GM19239 (cell line): ENCODE measurements around the gene MAPK8IP3.
A peak's percentile ranks its signal among the peaks of the same experiment; 100 is the strongest.

ENCODE experiments used
- DNase-seq: peaks from one replicate; pipeline ENCODE4 v3.0.0; 2011; ENCODE audit warnings: low spot score; ENCODE audit not compliant: insufficient read length
- FAIRE-seq: peaks from 2 replicates; lab custom pipeline; 2011; peaks lifted over from hg19 to GRCh38; lab: Jason Lieb, UNC

The MAPK8IP3 gene

DNA sequence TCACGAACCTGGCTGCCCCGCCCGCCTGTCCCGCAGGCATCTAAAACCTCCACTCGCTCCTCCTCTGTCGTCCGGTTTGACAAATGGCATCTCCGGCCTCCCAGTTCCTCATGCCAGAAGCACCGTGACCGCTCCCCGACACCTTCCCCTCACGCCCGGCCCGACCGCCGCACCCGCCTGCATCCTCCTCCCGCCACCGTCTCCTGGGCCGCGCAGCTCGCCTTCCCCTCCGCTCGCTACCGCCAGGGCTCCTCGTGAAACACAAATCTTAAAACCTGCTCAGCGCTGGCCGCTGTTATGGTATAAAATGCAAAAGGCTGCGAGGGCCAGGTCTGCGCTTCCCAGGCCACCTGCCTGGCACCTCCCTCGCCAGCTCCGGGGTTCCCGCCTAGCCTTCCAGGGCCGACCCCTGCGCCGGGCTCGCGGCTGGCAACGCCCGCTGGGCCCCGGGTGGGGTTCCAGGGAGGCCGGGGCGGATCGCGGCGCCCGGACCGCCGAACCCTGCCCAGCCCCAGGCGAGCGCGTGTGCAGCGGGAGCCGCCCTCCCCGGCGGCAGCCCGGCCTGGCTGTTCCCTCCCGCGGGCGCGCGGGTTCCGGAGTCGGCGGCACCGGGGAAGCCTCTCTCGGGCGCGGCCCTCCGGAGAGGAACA, 75.9 kb downstream of the MAPK8IP3 start:
- FAIRE-seq (peak; percentile 42), DNase-seq (no peak)

DNA sequence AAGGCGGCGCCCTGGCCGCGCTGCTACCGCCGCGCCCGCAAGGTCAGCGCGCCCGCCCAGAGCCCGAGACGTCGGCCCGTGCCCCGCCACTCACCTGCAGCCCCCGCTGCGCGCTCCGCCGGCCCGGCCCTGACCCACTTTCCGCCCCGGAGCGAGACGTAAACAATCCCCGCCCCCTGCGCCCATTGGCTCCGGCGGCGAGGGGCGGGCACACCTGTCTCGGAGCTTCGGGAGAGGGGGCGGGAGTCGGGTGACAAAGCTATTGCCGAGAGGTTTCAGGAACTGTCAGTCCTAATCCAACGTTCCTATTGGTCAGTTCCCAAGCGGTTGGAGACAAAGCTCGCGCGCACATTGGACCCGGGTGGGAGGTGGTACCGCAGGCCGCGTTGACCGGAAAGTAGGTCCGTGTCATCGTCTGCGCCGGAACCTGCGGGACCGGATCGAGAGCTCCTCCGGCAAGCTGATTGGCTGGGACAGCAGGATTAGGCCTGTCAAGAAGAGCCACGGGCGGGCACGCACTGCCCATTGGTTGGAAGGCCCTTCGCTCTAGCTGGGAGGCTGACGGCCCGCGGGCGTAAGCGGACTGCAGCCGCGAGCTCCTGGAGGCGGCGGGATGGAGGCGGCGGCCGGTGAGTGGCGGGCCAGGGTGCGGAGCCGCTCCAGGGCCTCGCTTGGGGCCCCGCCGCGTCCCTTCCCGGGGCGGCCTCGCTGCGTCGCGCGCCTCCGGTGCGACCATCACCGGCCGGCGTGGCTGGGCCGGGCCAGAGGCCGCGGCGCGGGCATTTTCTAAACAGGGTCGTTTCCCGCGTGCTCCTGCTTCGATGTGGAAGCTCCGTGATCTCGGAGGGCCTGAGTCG, 76.6 kb downstream of the MAPK8IP3 start, which contains the start of the genes NUBP2 and SPSB3:
TSS of gene NUBP2 (plus strand) at position 553 of the 857 bp plus-strand sequence. CDS start at position 614, 61 bp downstream.
TSS of gene SPSB3 (minus strand) at position 164 of the 857 bp plus-strand sequence. CDS start 1,088 bp downstream, outside the sequence.
- DNase-seq (peak; percentile 100), FAIRE-seq (peak; percentile 100)

DNA sequence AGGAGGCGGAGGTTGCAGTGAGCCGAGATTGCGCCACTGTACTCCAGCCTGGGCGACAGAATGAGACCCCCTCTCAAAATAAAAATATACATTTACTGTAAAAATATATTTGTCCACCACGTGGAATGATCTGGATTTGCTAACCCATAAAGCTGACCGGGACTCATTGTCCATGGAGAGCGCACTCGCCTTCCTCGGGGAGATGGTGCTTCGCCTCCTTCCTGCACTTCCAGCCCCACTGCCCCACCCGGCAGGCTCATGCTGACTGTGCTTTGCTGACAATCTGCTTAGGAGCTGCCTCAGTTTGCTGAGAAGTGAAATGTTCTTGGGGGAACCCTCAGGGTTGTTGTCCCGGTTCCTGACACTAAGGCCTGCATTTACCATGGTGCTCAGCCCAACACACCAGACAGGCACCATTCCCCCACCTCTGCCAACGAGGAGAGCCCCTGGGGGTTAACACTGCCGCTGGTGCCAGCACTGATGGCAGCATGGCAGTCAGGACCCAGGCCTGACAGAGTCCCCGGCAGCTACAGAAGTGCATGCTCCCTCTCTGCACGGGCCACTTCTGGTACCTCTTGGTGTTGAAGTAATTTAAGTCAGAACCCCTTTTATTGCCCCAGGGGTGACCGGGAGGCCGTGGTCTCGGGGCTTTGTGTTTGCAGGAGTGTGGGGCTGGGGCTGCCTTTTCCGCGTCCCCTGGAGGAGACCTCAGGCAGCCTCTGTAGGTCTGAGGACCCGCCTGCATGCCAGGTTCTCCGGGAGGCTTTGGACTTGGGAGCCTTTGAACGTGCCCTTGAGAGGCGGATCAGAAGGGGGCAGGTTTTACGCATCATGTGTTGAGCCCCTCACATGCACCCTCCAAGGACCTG, 79.2 kb downstream of the MAPK8IP3 start:
- DNase-seq: no peak
- no peak for FAIRE-seq

DNA sequence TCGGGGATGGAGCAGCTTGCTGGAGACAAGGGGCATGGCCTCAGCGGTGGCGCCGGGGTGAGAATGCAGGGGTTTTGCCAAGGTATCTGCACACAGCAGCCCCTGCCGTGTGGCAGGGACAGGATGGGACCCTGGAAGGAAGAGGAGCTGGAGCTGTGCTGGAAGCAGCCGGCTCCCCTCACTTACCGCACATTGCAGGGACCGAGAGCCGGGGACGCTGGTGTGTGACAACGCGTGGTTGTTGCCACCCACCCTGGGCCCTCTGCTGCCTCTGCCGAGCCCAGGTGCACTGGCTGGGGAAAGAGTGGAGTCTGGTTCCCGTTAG, 79.8 kb downstream of the MAPK8IP3 start:
- FAIRE-seq: no peak
- no peak for DNase-seq

DNA sequence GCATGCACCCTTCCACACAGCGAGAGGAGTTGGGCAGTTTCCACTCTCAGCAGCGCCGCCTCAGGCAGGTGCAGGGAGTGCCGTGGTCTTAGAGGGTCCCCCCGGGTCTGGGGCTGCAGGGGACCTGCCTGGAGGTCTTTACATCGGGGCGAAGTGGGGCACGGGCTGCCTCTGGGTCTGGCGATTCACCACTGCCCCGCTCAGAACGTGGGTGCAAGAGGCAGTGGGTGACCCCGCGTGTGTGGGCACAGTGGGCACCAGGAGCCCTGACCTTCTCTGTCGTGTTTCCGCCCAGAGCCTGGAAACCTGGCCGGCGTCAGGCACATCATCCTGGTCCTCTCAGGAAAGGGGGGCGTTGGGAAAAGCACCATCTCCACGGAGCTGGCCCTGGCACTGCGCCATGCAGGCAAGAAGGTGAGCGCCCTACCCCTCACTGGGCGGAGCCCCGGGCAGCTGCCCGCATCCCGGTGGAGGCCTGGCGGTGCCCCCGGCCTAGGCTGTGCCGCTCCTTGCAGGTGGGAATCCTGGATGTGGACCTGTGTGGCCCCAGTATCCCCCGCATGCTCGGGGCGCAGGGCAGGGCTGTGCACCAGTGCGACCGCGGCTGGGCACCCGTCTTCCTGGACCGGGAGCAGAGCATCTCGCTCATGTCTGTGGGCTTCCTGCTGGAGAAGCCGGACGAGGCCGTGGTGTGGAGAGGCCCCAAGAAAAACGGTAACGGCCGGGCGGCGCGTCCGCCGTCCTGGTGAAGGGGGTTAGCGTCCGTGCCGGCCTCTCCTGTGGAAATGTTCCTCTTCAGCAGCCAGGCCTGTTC, 80.5 kb downstream of the MAPK8IP3 start:
- FAIRE-seq (no peak), DNase-seq (no peak)

DNA sequence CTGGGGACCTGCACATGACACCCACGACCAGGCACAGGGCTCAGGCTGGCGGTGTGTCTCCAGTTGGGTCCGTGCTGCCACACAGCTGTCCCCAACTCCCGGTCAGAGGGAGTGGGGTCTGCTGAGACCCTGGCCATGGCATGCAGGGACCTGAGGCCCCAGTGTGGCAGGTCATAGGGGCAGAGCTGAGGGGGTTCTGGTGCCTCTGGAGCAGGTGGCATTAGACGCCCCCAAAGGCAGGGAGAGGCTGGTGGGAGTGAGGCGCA, 81.0 kb downstream of the MAPK8IP3 start:
- FAIRE-seq (no peak), DNase-seq (no peak)

DNA sequence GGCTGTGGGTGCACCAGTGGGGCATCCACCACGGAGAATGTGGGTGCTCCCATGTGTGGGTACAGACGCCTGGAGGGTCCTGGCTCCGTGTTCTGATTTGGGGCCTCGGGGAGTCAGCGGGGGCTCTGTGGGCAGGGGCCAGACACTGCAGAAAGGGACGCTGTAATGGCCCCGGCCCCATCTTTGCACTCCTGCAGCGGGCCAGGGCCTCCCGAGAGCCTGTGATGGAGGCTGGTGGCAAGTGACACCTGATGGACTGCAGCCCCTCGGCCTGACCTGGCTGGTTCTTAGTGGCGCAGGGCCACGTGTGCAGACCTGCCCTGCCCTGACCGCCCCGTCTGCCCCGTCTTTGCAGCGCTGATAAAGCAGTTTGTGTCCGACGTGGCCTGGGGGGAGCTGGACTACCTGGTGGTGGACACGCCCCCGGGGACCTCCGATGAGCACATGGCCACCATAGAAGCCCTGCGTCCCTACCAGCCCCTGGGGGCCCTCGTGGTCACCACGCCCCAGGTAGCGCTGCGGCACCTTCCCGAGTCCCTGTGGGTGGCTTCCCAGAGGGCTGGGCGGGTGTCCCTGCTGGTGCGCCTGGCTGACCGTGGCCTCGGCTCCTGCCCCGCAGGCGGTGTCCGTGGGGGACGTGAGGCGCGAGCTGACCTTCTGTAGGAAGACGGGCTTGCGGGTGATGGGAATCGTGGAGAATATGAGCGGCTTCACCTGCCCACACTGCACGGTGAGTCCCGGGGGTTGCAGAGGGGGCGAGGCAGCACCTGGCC, 81.5 kb downstream of the MAPK8IP3 start:
- DNase-seq (no peak), FAIRE-seq (no peak)

DNA sequence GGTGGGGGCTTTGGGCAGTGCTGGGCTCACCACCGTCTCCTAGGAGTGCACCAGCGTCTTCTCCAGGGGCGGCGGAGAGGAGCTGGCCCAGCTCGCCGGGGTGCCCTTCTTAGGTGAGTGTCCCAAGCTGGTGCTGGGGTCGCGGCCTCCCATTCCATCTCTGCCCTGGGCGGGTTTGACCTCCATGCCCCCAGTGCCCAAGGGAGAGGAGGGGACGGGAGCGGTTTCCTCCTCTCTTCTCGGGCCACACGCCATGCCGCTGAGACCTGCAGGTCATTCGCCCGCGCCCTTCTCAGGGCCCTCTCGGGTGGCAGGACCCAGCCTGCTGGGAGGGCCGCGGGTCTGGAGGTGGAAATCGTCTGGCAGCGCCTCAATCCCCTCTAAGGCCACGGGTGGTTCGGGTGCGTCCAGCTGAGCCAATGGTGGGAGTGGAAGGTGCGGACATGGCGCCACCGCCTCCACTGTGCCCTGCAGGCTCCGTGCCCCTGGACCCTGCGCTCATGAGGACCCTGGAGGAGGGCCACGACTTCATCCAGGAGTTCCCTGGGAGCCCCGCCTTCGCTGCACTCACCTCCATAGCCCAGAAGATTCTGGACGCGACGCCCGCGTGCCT, 82.2 kb downstream of the MAPK8IP3 start:
- FAIRE-seq (no peak), DNase-seq (no peak)

DNA sequence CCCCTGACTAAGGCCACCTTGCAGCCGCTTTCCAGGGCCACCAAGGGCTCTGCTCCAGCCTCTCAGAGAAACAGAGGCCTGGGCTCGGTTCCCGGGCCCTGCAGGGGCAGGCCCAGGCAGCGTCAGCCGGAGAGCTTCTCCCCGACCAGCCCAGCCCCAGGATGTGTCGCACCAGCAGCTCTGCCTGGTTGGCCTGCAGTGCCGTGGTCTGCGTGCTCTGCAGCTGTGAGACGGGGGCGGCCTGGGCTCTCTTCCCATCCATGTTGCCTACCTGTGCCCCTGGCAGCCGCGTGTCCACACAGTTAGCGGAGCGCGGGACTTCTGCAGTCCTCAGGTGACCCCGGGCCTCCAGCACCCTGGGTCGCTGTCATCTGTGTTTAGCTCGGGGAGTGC, 82.7 kb downstream of the MAPK8IP3 start:
- no peak for FAIRE-seq
- DNase-seq: no peak

DNA sequence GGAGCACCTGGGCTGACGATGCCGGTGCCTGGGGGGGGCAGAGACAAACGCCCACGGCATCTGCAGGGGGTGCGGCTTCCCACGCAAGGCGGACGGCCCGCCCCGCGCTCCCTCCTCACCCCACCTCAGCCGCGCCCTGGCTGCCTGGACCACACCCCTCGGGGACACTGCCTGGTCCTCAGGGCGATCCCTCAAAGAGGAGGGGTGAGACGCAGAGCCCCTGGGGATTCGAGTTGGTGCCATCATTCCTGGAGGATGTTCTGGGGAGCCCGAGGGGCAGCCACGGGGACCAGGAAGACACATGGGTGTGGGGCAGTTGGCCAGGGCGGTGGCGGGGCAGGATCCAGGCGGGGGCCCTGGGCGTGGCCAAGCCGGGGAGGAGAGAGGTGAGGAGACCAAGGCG, 83.6 kb downstream of the MAPK8IP3 start:
- no peak for DNase-seq
- FAIRE-seq: no peak

DNA sequence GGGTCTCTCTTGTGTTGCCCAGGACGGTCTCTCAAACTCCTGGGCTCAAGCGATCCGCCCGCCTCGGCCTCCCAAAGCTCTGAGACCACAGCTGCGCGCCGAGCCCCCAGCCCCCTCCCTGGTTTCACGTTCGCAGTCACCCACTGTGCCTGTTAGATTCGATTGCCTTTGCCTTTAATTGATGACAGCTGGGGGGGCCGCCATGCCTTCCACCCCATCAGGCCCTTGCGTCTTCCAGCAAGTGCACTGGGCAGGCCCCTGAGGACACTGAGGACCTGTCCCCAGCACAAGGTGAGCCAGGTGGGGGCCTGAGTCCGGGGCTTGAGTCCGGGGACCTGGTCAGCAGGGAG, 84.2 kb downstream of the MAPK8IP3 start:
- FAIRE-seq (no peak), DNase-seq (no peak)

DNA sequence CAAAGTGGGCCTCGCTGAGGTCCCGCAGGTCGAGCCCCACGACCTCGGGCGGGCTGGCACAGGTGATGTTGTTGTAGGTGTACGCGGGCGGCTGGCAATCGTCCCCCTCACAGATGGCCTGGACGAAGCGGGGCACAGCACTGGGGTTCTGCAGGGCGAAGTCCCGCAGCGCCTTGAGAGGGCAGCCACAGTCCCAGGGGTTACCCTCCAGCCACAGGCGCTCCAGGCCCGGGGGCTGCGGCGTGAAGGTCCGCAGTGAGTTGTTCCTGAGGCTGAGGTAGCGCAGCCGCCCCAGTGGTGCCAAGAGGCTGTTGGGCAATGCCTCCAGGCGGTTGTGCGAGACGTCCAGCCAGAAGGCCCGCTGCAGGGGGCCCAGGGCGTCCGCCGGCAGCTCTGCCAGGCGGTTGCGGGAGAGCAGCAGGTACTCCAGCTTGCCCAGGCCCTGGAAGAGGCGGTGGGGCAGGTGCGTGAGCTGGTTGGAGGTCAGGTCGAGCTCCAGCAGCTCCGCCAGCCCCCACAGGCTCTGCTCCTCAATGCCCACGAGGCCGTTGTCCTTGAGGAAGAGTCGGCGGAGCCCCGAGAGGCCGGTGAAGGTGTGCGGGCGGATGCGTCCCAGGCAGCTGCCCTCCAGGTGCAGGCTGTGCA, 84.7 kb downstream of the MAPK8IP3 start:
- FAIRE-seq (no peak), DNase-seq (no peak)

DNA sequence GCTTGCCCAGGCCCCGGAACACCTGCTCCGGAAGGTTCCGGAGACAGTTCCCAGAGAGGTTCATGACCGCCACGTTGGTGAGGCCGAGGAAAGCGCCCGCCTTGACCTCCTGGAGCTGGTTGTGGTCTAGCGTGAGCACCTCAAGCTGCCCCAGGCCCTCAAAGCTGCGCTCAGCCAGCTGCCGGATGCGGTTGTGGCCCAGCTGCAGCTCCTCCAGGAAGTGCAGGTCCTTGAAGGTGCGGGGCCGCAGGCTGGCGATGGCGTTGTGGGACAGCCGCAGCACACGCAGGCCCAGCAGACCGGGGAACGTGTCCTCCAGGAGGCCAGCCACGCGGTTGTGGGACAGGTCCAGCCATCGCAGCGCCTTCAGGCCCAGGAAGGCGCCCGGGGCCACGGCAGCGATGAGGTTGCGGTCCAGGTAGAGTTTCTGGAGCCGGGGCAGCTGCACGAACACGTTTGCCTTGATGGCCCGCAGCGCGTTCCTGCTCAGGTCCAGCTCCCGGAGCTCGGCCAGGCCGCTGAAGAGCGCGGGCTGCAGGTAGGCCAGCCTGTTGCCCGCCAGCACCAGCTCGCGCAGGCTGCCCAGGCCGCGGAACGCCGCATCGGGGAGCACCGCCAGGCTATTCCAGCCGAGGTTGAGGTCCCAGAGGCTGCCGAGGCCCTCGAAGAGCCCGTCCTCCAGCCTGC, 85.4 kb downstream of the MAPK8IP3 start:
- no peak for FAIRE-seq

DNA sequence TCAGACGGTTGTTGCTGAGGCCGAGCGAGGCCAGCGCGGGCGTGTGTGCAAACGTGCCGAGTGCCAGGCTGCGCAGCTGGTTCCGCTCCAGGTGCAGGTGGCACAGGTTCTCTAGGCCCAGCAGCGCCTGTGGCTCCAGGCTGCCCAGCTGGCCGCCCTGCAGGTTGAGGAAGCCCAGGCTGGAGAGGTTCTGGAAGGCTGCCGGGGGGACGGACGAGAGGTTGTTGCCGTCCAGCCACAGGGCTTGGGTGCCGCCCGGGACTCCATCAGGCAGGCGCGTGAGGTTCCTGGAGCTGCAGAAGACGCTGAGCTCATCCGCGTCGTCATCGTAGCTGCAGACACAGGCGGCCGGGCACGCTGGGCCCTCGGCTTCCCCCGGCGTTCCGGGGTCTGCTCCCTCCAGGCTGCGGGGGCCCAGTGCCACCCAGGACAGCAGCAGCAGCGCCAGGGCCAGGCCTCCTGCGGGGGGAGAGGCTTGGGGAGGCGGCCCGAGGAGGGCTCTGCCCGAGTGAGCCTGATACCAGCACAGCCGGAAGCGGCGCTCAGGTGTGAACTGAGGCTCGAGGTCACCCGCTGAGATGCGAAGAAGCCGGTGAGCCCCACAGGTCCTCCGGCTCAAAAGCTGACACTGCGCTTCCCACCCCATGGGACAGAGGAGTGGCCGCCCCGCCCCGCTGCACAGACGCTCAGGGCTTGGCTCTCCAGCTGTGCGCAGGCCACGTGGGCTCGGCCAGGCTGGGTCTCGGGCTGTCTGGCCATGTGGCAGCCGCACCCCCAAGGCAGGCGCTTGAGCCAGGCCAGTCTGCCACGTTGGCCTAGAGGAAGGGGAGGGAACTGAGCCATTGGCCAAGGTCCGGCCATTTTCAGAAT, 86.2 kb downstream of the MAPK8IP3 start:
- DNase-seq (no peak), FAIRE-seq (no peak)

More for the DNA sequence above, 85.4 kb downstream of the MAPK8IP3 start:
- DNase-seq: no peak

DNA sequence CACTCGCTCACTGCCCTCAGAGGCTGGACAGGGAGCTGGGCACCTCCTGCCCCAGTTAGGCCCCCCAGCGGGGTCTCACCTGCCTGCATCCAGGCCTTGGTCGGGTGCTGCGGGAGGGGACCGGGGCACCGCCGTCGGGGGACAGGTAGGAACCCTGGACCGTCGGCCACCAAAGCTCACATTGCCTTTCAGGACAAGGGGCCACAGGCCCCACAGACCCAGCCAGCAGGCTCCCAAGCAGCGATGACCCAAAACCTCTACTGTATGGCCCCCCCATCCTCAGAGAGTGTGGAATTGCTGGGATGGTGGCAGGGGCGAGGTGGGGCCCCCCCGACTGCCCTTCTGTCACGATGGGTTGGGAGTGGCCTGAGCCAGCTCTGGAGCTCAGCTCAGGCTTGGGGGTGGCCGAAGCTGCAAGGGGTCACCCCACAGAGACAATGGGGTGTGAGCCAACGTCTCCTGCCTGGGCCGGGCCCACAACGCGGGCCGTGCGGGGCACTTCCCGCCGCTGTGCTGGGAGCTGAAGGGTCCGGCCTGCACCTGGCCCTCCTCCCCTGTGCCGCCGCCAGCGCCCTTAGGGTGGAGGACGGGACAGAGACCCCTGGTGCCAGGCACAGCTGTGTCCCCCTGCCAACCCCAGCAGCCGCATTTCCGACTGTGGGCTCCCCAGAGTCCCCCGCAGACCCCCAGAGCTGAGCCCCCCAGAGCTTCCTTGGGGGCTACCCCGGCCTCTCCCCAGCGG, 87.0 kb downstream of the MAPK8IP3 start:
- no peak for DNase-seq
- FAIRE-seq: no peak

DNA sequence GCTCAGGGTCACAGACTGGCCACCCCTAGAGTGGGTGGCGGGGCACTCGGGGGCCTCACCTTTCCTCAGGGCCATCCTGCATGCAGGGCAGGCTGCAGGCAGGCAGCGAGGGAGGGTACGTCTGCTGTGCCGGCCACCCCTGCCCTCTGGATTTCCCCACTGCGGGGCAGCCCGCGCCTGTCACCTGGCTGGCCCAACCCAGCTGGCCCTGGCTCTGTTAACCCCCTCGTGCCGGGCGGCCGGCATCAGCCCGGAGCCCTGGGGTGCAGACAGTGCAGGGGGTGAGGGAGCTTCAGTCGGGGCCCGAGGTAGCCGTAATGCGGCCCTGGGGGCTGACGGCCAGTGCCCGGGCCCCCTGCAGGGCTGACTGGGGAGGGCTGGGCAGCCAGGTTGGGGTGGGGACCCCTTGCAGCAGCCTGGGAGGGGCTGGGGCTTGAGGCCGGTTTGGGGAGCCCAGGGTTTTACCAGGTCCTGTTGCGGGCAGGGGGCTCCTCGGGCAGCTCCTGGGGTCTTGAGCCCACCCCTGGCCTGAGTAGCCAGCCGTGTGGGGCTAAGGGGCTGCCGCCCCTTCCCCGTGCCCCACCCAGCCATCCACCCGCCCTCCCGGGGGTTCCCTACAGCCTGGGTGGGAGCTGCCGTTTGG, 87.7 kb downstream of the MAPK8IP3 start, which contains the start of gene IGFALS:
TSS of gene IGFALS (minus strand) at position 128 of the 643 bp plus-strand sequence. CDS start at position 75, 53 bp downstream.
- FAIRE-seq: no peak

More for the DNA sequence above, 87.7 kb downstream of the MAPK8IP3 start, which contains the start of gene IGFALS:
- no peak for DNase-seq
